Cerebellar cortex (tissue), 1 donor: ENCODE measurements around the gene TSPAN9.

Experiments used
- DNase-seq: peaks from one replicate; pipeline ENCODE4 v3.0.0-alpha.2; 2015; ENCODE audit warnings: low spot score

TSPAN9 gene

DNA sequence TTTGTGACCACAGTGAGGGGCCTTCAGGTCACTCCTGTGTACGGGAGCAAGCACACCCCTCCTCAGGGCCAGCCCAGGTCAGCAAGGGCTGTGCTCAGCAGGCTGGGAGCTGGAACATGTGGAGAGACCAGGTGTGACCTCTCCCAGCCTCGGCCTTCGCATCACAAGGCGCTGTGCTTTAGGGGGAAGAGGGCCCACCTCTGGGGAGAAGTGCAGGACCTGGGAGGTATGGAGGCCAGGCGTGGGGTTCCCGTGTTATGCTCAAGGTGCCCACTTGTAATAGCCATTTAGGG is 219.2 kb downstream of the TSPAN9 start:
- no peak for DNase-seq

DNA sequence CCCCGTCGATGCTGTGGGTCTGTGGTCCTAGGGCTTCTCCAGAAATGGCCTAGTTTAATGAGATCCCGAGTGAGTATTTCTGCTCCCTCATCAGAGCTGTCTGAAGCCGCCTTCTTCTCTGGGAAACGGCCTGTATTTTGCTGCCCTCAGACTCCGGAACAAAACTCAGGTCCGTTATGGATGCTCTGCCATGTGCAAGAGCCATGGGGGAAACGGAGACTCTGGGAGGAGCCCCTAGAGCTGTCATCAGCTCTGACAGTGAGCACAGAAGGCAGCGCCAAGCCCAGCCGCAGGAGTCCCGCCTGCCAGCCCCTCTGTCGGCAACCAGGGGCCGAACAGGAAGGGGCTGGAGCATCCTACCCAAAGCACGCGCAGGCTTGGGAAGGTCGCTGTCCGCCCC is 221.4 kb downstream of the TSPAN9 start:
- DNase-seq = no peak

DNA sequence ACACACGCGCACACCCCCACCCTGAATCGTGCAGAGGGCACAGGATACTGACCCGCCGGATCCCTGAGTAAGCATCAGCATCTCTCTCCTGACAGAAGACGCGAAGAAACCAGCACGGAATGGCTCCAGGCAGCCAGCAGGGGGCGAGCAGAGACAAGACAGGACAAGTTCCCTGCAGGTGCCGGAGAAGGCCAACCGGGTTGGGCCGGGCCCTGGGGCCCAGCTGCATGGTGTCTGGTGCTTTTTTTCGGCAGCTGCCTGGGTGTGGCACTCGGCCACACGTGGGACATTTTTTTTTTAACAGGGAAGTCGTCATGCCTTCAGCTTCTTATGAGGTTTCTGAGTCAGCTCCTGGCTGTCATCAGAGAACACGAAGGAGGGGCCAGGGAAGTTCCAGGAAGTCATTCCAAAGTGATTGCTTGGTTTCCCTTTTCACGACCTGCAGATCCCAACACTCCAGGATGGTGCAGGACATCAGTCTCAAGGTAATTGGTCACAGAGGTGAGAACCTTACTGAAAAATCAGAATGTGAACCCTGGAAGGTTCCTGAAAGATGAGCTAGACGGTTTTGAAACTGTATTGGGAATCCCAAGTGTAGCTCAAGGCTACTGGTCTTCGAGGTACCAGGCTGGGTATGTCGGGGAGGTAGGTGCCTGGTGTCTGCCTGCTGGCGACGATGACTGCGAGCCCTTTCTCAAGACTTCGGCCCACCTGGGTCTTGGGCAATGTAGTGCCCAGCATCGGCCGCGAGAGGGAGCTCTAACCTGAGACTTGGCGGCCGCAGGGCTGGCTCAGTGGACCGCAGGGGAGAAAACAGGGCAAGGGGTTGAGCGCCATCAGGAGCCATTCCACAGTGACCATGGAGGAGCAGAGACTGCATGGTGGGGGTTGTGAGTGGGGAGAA is 223.0 kb downstream of the TSPAN9 start:
- peak; percentile 89 for DNase-seq

DNA sequence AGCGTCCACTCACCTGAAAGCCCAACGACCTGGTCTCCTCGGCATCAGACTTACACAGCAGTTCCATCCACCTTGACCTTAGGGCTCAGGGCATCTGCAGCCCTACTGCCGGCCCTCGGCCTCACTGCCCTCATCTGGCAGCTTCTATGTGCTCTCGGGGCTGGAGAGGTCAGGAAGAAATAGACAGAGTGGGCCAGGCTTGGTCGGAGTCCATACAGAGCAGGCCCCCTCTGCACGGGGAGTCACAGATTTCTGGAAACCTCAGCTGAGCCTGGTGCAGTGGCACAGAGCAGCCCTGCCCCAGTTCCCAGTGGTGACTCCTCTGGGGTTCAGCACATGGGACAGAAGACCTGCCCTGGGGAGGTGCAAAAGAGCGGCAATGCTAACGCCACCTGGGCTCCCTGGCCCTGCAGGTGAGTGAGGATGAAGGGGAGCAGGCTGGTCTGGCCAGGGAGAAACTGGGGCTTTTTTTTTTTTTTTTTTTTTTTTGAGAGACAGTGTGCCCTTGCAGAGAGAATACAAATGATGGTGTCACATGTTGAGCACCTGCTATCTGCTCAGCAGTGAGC is 223.7 kb downstream of the TSPAN9 start:
- DNase-seq = no peak

DNA sequence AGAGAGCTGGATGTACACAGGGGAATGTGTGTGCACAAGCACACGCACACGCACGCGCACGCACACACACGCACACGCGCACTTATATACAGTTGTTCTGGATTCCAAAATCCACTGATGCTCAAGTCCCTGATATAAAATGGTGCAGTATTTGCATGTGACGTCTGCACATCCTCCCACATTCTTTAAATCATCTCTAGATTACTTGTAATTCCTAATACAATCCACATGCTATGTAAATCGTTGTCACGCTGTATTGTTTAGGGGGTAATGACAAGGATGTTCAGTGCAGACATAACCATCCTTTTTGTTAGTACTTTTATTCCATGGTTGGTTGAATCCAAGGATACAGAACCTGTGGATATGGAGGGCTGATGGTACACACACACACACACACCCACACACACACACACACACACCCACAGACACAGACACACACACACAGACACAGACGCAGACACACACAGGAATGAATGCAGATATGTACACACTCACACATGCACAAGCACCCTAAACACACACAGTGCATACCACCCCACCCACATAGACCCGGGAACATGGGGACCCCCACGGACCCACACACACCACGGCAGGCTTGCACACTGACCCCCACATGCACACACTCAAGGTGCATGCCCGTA is 225.3 kb downstream of the TSPAN9 start:
- DNase-seq = no peak

DNA sequence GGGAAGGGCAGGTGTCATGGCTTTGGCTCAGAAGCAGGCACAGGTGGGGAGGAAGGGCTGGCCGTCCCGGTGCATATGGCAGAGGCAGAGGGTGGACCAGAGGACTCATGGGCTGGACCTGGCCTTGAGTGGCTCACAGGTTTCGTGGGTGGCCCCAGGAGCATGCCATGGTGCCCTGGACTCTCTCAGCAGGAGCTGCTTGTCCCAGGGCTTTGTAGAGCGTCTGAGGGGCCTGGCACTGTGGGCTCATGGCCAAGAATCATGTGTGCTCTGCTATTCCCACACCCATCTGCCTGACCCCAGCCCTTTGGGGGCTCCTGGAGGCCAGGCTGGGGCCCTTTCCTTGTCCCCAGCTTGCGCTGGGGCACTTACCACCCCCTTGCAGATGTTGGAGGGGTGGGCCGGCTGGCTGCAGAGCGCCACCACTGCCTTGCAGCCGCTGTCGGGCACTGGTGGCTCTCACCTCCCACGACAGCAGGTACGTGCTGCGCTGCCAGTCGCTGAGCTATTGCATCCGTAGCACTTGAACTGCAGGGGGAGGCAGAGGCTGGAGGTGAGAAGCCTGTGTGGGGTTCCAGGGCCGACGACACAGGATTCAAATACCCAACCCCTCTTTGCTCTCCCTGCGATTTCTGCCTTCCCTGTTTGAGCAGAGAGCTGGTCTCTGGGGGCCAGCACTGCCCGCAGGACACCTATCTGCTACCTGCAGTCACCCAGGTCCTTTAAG is 226.4 kb downstream of the TSPAN9 start:
- no peak for DNase-seq

DNA sequence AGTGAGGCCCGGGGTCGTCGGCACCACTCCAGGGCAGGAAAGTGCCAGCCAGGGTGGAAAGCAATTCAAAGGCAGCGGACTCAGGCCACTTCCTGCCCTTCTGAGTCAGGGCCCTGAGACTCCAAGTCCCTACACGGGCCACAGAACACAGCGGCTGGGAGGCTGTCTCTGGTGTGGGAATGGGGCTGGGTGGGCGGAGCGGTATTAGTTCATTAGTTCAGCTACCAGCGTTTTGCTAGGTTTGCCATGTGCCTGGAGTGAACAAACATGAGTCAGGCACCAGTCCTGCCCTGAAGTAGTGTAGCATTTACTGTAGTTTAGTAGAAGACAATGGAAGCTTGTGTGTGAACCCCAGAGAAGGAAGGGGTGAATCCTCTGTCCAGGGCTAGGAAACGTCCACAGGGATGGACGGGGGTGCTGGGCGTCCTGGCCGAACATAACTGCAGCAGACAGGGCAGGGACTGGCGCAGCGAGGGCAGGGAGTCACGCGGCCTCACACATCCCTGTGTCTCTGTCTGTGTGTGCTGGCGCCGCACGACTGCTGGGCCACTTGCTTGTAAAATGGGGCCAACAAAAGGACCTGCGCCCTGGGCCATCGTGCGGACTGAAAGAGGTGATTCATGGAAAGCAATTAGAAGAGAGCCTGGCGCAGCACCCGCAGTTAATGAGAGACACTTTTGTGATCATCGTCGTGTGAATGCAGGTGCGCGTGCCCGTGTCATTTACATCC is 227.4 kb downstream of the TSPAN9 start:
- DNase-seq = no peak

DNA sequence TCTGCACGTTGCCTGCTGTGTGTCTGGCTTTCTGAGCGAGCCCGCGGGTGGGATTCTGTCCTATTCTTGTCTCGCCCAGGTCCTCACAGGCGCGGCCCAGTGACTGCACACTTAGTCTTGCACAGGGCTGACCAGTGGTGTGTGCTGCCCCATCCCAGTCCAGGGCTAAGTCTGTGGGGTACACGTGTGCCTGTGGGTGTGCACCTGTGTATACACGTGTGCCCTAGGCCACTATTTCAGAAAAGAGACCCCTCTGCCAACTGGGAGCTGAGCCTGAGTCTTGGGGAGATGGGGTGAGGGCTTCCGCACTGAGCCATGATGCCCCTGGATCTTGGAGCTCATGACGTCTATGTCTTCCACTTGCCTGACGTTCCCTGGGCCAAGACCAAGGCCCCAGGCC is 228.3 kb downstream of the TSPAN9 start:
- DNase-seq = no peak

DNA sequence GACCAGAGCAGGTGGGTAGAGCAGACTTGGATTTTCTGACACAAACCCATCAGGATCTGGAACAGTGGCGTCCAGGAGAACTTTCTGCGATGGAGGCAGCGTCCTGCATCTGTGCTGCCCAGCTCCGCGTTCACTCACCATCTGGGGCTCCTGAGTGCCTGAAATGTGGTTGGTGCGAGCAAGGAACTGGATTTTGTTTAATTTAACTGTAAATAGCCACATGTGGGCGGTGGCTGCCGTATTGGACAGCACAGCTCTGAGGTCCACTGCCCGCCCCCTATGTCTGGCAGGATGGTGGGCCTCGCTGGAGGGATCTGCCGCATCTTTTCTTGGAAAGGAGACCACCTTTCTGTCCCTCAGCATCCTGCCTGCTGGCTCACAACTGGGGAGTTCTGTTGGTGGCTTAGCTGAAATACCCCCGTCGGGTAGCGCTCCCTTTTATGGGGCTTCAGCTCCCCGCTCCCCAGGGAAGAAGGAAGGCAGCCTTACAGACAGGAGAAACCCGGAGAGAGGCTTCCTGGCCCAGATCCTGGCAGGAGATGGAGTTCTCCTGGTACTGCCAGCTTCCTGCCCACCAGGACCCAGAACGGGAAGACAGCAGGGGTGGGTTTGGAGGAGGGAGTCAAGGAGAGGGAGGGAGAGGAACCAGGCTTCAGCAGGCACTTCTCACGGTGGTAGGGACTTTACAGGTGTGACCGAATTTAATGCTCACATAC is 228.9 kb downstream of the TSPAN9 start:
- no peak for DNase-seq

DNA sequence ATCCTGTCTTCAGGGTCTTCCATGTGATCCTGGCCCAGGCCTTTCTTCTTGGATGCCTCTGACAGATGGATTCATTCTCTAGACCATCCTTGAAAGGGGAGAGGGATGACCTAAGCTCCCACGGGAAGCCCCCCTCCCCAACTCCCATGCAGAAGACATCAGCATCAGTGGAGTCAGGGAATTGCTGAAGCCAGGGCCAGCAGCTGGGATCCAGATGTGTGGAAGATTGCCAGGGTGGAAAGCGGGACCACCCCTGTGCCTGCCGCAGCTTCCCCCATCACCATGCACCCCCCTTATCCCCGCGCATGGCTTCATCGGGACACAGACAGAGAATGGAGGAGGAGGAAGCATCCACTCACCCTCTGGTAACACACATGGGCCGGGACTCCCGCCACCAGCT is 230.2 kb downstream of the TSPAN9 start:
- no peak for DNase-seq

DNA sequence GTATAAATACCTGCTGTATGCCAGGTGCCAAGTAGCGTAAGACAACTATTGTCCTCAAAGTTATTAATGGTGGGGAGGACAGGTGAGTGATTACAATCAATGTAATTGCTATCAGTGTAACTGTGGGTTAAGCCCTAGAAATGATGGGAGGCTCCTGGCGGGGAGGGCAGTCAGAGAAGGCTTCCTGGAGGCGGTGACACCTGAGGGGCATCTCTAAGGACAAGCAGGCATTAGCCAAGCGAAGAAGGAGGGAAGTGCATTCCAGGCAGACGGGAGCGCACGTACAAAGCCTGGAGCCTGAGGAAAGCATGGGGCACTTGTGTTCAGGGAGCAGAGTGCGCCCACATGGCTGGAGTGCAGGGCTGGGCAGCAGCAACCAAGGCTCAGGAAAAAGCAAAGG is 230.9 kb downstream of the TSPAN9 start:
- DNase-seq = no peak

DNA sequence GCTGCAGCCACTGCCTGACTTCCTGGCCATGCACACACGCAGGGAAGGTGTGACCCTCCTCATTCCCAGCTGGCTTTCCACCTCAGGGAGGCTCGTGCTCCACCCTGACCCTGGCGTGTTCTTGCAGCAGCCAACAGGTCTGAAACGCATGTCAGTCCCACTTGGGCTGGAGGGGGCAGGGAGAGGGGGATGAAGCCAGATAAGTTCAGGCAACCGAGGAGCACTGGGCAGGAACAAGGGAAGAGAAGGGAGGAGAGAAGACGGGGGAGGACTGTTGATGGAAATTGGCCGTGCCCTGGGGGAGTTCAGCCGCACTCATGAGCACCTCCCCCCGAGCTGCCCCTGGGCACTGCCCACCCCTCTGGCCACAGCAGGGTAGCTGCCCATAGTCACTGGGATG is 231.4 kb downstream of the TSPAN9 start:
- DNase-seq = no peak

DNA sequence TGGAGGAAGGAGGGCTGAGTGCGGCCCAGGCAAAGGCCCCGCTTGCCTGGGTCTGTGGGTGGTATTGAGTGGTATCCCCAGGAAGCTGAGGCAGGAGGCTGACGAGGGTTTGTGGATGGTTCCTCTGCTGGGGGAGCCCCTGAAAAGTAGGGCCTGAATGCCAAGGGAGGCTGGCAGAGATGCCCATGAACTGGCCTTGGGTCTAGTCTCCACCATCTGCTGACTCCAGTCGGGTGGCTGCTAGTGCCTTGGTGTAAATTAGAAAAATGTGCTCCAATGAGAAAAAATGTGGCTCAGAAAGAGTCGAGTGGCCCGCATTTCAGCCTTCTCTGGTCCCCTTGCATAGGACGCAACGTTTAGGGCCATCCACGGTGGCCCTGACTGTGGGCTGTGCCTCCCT is 232.6 kb downstream of the TSPAN9 start:
- peak; percentile 57 for DNase-seq

DNA sequence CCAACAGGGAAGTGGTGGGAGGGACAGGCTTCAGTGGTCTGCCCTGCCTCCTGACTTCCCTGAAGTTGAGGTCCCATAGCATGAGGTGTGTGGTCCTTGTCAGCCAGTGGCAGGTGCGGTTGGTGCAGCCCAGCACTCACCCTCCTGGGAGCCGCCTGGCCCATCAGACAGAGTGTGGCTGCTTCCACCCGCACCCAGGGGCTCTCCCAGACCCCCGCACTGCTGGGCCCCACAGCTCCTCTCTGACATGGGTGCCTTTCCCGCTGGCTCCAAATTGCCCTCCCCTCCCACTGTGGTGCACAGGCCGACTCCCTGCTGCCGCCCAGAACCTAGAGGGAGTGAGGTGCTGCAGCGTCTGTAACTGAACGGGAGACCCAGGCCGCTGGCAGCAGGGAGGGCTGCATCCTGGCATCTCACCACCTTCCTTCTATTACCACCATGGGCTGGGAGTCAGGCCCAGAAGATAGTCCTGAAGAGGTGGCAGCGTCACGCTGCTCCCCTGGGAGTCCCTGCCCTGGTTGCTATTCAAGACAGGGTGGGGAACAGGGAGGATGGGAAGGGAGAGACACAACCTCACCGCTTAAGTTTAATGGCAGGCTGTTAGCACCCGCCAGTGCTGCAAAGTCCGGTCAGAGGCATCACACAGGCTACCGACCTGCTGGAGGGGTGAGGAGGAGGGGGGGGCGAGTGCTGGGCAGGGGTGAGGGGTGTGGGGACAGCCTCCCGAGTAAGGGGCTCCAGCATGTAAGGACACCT is 233.3 kb downstream of the TSPAN9 start:
- DNase-seq = no peak

DNA sequence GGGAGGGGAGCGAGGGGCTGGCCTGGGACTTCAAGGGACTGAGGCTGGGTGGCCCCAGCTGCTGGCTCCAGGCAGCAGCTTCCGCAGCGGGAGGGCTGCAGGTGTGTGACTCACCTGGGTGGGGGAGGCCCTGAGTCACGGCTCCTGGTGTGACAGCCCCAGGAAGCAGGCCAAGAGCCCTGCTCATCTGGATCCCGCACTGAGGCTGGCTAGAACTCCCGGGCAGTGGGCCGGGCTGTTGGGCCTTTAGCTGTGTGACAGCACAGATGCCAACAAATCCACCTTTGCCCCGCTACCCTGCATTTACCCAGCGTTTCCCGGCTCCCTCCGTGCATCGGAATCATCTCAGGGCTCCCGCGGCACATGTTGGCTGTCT is 233.8 kb downstream of the TSPAN9 start:
- DNase-seq = no peak

DNA sequence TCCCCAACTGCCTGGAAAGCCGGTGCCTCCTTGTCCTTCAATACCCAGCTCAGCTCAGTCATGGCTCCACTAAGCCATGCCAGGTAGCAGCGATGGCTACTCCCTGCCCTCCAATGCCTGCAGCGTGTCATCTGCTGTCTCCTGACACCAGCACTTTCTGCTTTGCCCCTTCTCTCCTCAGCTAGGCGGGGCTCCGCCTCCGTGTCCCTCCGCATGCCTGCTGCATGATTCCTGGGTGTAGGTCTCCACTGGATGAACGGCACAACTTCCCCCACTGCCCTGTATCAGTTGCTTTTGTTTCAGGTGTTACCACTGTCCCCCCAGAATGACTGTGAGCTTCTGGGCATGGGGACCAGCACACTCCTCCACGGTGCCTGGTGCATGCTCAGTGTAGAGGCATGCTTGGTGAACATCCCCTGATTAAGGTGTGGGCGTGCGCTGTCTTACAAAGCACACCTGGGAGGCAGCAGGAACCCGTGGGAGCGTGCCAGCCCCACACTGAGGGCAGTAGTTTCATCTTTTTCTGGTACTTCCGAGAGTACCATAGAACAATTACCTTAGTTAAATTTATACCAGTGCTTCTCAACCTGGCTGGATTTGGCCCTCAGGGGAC is 234.4 kb downstream of the TSPAN9 start:
- DNase-seq = no peak

DNA sequence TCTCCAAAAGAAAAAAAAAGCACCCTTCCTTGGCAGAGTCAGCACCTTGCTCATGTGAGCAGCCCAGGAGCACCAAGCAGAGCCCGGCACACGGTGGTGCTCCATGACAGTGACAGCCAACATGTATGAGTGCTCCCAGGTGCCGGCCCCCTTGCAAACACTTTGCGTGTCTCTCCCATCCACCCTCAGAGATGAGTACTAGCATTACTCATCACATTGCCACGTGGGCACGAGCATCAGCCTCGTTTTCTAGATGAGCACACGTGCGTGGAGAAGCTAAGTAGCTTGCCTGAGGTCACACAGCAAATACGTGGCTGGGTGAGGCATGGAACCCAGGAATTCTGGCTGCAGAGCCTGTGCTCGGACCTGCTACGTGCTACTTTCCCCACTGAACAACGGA is 235.9 kb downstream of the TSPAN9 start:
- no peak for DNase-seq

DNA sequence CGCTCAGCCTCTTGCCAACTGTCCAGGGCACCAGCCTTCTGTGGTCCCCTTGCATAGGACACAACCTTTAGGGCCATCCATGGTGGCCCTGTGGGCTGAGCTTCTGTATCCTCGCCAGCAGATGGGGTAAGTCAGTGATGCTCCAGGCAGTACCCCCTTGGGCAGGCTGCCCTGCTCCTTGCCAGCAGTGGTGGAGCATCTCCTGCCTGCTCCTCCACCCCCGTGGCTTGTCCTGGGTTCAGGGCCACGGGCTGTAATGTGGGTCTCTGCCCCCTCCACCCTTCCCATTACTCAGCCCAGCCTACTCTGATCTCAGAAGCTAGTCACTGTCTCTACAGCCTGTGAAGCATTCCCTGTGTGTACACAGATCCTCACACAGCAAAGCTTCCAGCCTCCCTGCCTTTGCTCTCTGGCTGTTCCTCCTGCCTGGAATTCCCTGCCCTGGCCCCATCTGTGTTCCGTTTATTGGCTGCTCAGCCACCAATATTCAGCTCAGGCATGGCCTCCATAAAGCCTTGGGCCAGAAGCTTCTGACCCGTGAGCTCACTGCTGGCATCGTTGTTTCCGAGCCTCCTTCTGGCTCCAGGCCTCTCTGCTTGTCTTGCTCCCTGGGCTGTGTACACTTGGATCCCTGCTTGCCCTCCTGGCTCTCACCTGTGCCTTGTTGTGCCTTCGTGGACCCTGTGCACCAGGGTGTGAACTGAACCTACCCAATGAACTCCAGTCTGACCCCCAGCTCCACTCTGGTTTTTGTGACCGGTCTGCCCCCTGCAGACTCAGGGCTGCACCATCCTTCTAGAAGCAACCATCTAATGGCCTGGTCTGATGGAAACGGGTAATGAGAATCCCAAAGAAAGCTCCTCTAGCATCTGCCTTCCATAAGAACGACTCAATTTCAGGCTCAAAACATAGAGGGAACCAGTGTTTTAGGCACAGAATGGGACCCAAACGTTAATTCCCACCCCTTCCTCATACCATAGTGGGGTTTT is 236.8 kb downstream of the TSPAN9 start:
- DNase-seq = peak; percentile 73

DNA sequence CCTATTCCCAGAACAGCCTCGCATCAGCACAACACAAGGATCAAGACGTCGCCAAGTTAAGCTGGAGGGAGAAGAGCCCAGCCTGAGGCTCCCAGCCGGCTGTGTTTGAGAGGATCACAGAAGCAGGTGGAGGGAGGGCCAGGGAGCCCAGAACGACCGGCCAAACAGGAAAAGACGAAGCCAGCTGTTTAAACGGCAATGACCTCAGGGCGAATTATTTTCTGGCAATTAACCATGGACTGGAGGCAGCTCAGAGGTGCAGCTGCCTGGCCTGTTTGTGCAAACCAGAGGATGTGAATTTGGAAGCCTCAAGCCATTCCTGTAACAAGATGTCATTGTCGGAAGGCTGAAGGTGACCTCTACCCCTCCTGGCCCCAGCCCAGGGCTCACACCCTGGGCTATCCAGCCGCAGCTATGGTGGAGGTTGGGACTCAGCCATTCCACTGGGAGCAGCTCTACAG is 238.1 kb downstream of the TSPAN9 start:
- no peak for DNase-seq
